HepG2 (cell line): ENCODE data around the gene DLX4. TPM values are rescaled to one million over a fixed set of nuclear protein-coding genes. Genes with fewer than 3 reads are reported as not detected.

Experiments
- ATAC-seq: fragments of 200-7000 bp; cut with Tn5 transposase; 3 replicates; pipeline ENCODE4 v1.9.1; 2020; ENCODE audit warnings: mild to moderate bottlenecking, moderate library complexity
- BruUV-seq: library from RNA; stranded (reverse); fragments of 400-500 nt; replicated peaks from 2 replicates; lab custom pipeline; 2021; lab: Mats Ljungman, UMichigan
- CTCF ChIA-PET: fragments of 300-600 bp; formaldehyde crosslinking; extraction: SDS; loops from one replicate; lab custom pipeline; 2021; ENCODE audit warnings: low total read pairs, inconsistent platforms, low intra/inter-chr PET ratio; lab: Yijun Ruan, JAX
- POLR2A ChIA-PET: fragments of 350-600 bp; sonication (Branson Sonifier 250); formaldehyde crosslinking; loops from one replicate; lab custom pipeline; 2020; ENCODE audit warnings: antibody characterized with exemption, inconsistent platforms; lab: Yijun Ruan, JAX
- DNase-seq: peaks from one replicate; pipeline ENCODE4 v3.0.0-alpha.2; 2015; ENCODE audit warnings: low spot score
- FAIRE-seq: peaks from 3 replicates; lab custom pipeline; 2011; peaks lifted over from hg19 to GRCh38; lab: Jason Lieb, UNC
- H2AFZ ChIP-seq: one replicate; pipeline ENCODE4 v1.6.1; 2011; ENCODE audit warnings: low read length, inconsistent platforms
- H3K27ac ChIP-seq: fragments of 300-600 bp; 3 replicates; pipeline ENCODE4 v1.8.0; 2011; ENCODE audit warnings: mixed run types, mild to moderate bottlenecking, mixed read lengths, low read length, inconsistent platforms; ENCODE audit not compliant: insufficient read depth; ENCODE audit errors: extremely low read length
- H3K27me3 ChIP-seq, 2 experiments: fragments of 200-600 bp in 1 of 2; 2 replicates in 1 of 2; 3 replicates in 1 of 2; pipeline versions ENCODE4 v1.6.0 to v1.8.0; 2011; ENCODE audit warnings: low read length in 2 of 2, mild to moderate bottlenecking in 2 of 2, moderate library complexity in 2 of 2, inconsistent platforms in 1 of 2; ENCODE audit not compliant: insufficient read depth in 2 of 2, control insufficient read depth in 1 of 2
- H3K36me3 ChIP-seq, 2 experiments: fragments of 200-600 bp in 1 of 2; replicated peaks in 1 of 2; 2 replicates in 1 of 2; 3 replicates in 1 of 2; pipeline versions ENCODE4 v1.5.1 to v1.8.0; 2011; ENCODE audit warnings: low read length in 2 of 2, inconsistent platforms in 1 of 2; ENCODE audit not compliant: insufficient read depth in 2 of 2, control insufficient read depth in 1 of 2
- H3K4me1 ChIP-seq: 2 replicates; pipeline ENCODE4 v1.5.1; 2012; ENCODE audit warnings: low read length, inconsistent platforms; ENCODE audit not compliant: insufficient read depth
- H3K4me2 ChIP-seq: 2 replicates; pipeline ENCODE4 v1.6.0; 2011; ENCODE audit warnings: low read depth, low read length, inconsistent platforms
- H3K4me3 ChIP-seq, 3 experiments: fragments of 200-600 bp in 1 of 3; sonication (generic), shearing (Covaris generic) in 1 of 3; replicated peaks in 1 of 3; 2 replicates each; pipeline ENCODE4 v1.5.1; 2011 to 2016; ENCODE audit warnings: low read length in 3 of 3, inconsistent platforms in 2 of 3, low read depth in 2 of 3, mild to moderate bottlenecking in 2 of 3, control low read depth in 1 of 3, mixed read lengths in 1 of 3; ENCODE audit not compliant: insufficient read depth in 1 of 3
- H3K79me2 ChIP-seq: one replicate; pipeline ENCODE4 v1.6.1; 2011; ENCODE audit warnings: low read length, inconsistent platforms; ENCODE audit not compliant: insufficient read depth
- H3K9ac ChIP-seq: 2 replicates; pipeline ENCODE4 v1.6.0; 2011; ENCODE audit warnings: mild to moderate bottlenecking, low read depth, low read length, inconsistent platforms; ENCODE audit not compliant: insufficient read depth
- H3K9me3 ChIP-seq: 2 replicates; pipeline ENCODE4 v1.5.1; 2012; ENCODE audit warnings: mild to moderate bottlenecking, low read length
- H4K20me1 ChIP-seq: 2 replicates; pipeline ENCODE4 v1.6.0; 2011; ENCODE audit warnings: inconsistent platforms, mild to moderate bottlenecking, low read length, moderate library complexity; ENCODE audit not compliant: insufficient read depth
- ATF7 ChIP-seq, 2 experiments: fragments of 450-650 bp in 1 of 2; sonication (generic) in 1 of 2; formaldehyde crosslinking in 1 of 2; IDR thresholded peaks; 2 replicates each; pipeline versions ENCODE4 v1.4.0 to v1.6.1; 2016 to 2020; ENCODE audit warnings: antibody characterized with exemption in 1 of 2, mild to moderate bottlenecking in 1 of 2, missing genetic modification reagents in 1 of 2
- KLF12 ChIP-seq: sonication (generic); formaldehyde crosslinking; IDR thresholded peaks from 2 replicates; pipeline ENCODE4 v1.4.0; 2020; ENCODE audit warnings: missing genetic modification reagents, borderline replicate concordance
- NRL ChIP-seq: sonication (generic); formaldehyde crosslinking; IDR thresholded peaks from 2 replicates; pipeline ENCODE4 v1.5.0; 2020; ENCODE audit warnings: missing genetic modification reagents, mild to moderate bottlenecking, moderate library complexity, borderline replicate concordance
- POLR2G ChIP-seq: fragments of 200-400 bp; formaldehyde crosslinking; IDR thresholded peaks from 2 replicates; pipeline ENCODE4 v1.6.1; 2018; ENCODE audit warnings: mild to moderate bottlenecking, low read depth, low read length, moderate library complexity
- SP4 ChIP-seq: sonication (generic); formaldehyde crosslinking; IDR thresholded peaks from 2 replicates; pipeline ENCODE4 v1.8.1; 2023; ENCODE audit warnings: mild to moderate bottlenecking, missing genetic modification reagents
- ZNF562 ChIP-seq: sonication (generic); formaldehyde crosslinking; IDR thresholded peaks from 2 replicates; pipeline ENCODE4 v1.8.0; 2022; ENCODE audit warnings: missing genetic modification reagents, borderline replicate concordance
- WGBS: methylation state at CpG from one replicate; pipeline ENCODE4 v1.1.6; 2017; ENCODE audit warnings: low lambda C conversion rate; 5-methylcytosine and 5-hydroxymethylcytosine counted together
- in situ Hi-C: cut with HindIII; loops from 2 replicates; pipeline ENCODE4 v1.10.0; 2017; ENCODE audit warnings: low pct_unique_long_range_greater_than_20kb; ENCODE audit not compliant: extremely low pct_ligation_motif_present
- intact Hi-C: fragments of 100-400 bp; cut with micrococcal nuclease; formaldehyde crosslinking; loops from one replicate; pipeline ENCODE4 v1.10.0; 2022; ENCODE audit not compliant: unreplicated experiment
- polyA plus RNA-seq, 8 experiments: library from polyadenylated mRNA; depleted of rRNA in 3 of 8; stranded (reverse) in 7 of 8; unstranded in 1 of 8; fragments of >200 nt; fragmentation: Illumina TruSeq in 4 of 8; extraction: Trizol in 4 of 8; gene quantifications; 2 replicates each; pipeline versions ENCODE4 v1.2.1 to v1.2.3, GENCODE V29; 2011 to 2016; ENCODE audit warnings: low read depth in 4 of 8, missing spikeins in 1 of 8, mixed read lengths in 1 of 8; ENCODE audit not compliant: insufficient read depth in 1 of 8
- total RNA-seq, 5 experiments: library from RNA; depleted of rRNA; stranded (reverse); fragments of >200 nt; fragmentation: Illumina TruSeq; extraction: Trizol; gene quantifications; 2 replicates each; pipeline ENCODE4 v1.2.3, GENCODE V29; 2016; ENCODE audit warnings: low read depth in 1 of 5
- TF ChIP-seq, protein P1 (sequence below): sonication (generic); formaldehyde crosslinking; IDR thresholded peaks from 2 replicates; pipeline ENCODE4 v1.4.0; 2020; ENCODE audit warnings: mild to moderate bottlenecking, missing genetic modification reagents

Gene DLX4
- total and polyA plus RNA-seq, 2 of the 13 experiments (the other 11 are each of a cell fraction or from before 2014, with no cell fraction given): 0.55 to 2.3 TPM

DNA sequence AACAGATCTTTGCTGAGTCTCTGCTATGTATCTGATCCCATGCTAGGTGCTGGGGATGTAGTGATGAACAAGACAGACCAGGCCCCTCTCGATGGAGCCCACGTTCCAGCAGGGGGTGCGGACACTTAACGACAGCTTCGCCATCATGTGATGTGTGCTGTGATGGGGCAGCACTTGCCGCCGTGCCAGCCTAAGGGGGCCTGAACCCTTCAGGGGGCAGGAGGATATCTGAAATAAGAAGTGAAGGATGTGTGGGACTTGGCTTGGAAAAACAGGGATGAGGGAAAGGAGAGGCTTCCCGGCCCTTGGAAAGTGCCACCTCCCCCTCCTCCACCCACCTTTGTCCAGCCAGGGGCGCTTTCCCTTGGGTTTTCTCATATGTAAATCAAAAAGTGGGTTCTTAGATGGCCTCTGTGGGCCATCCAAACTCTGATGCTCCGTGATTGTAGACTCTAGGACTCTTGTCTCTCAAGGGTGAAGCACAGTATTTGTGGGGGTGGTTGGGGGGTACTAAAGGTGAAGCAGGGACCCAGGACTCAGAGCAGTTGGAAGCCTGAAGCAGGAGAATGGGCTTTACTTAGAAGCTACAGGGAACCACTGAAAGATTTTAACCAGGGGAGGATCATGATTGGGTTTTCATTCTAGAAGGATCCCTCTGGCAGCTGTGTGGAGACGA lies 30.0 kb downstream of the DLX4 start:
- peak overlapping the region; percentile 78 for H3K4me2 ChIP-seq
- H3K36me3 ChIP-seq: no peaks in the 10 kb centered on the region
- no peak overlapping the region for H3K27ac ChIP-seq
- no peak for FAIRE-seq
- in situ Hi-C loops: loop anchor here (5.0 kb wide), 4 partner anchors 102 to 432 kb away; partner anchors contain the start of gene SLC35B1
- no peak for DNase-seq
- no peaks in the 10 kb centered on the region for H3K79me2 ChIP-seq
- H3K27me3 ChIP-seq: peaks cover 12 to 58% of the 10 kb centered on the region in 2 experiments
- H4K20me1 ChIP-seq: no peaks in the 10 kb centered on the region
- H2AFZ ChIP-seq: peak overlapping the region; percentile 72
- peaks cover 36% of the 10 kb centered on the region for H3K4me1 ChIP-seq
- TF ChIP-seq POLR2G (no peak), ZNF562 (CRISPR knock-in tag) (0 out of 2 replicates have a peak, but pooled peaks have one; percentile 32), SP4 (CRISPR knock-in tag) (0 out of 2 replicates have a peak, but pooled peaks have one; percentile 34), NRL (CRISPR knock-in tag) (0 out of 2 replicates have a peak, but pooled peaks have one; percentile 45)
- TF ChIP-seq, protein P1, sequence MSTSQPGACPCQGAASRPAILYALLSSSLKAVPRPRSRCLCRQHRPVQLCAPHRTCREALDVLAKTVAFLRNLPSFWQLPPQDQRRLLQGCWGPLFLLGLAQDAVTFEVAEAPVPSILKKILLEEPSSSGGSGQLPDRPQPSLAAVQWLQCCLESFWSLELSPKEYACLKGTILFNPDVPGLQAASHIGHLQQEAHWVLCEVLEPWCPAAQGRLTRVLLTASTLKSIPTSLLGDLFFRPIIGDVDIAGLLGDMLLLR (CRISPR knock-in tag): no peak
- POLR2A ChIA-PET: interaction anchor here (0.8 to 1.9 kb wide), 3 partner anchors 100 to 139 kb away, joined by 4 to 6 read pairs (median 5); no protein-coding TSS in a partner anchor
- no peaks in the 10 kb centered on the region for H3K9me3 ChIP-seq
- H3K4me3 ChIP-seq: peak overlapping the region in 1 of 3 experiments; percentile 38; a peak in 1 of 6 replicates
- H3K9ac ChIP-seq: peak overlapping the region; percentile 26; the same call in 1 of the 2 replicates
- WGBS: 44% methylated on average over 11 of the region's 11 CpGs
- ATAC-seq: no peak
- intact Hi-C loops: loop anchor here (1.0 to 5.0 kb wide), 5 partner anchors 47 to 432 kb away; partner anchors contain the start of gene SLC35B1
- no TSS peak for BruUV-seq
- CTCF ChIA-PET: interaction anchor here (0.7 to 7.9 kb wide), 7 partner anchors 45 to 430 kb away, joined by 4 to 284 read pairs (median 27); no protein-coding TSS in a partner anchor

DNA sequence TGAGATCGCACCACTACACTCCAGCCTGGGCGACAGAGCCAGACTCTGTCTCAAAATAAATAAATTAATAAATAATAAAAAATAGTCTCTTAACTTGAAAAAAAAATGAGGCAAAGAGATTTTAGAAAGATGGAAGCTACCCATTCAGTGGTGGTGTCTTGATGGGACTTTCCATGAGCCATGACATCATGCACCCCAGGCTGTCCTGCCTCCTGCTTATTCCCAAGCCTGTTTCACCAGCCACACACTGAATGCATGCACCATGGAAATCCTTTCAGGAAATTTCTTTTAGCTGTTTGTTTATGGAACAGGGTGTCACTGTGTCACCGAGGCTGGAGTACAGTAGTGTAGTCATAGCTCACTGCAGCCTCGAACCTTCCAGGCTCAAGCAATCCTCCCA lies 34.9 kb downstream of the DLX4 start:
- Histone ChIP-seq H3K4me2 (no peak overlapping the region), H3K36me3 (no peaks in the 10 kb centered on the region), H3K79me2 (no peaks in the 10 kb centered on the region), H3K4me1 (no peaks in the 10 kb centered on the region), H3K9me3 (no peaks in the 10 kb centered on the region), H4K20me1 (no peaks in the 10 kb centered on the region), H3K27me3 (peaks cover 0 to 22% of the 10 kb centered on the region in 2 experiments; a peak in 3 of 5 replicates), H3K4me3 (no peak overlapping the region), H3K9ac (no peak overlapping the region), H2AFZ (no peak overlapping the region), H3K27ac (no peak overlapping the region)
- 19% methylated on average over 4 of the region's 4 CpGs for WGBS
- CTCF ChIA-PET: no interaction called here
- intact Hi-C loops (no loop called here), in situ Hi-C loops (no loop called here)
- FAIRE-seq: no peak
- BruUV-seq: no TSS peak
- TF ChIP-seq ATF7 (IDR thresholded peaks at IDR 0.05) (peak; percentile 34; the same call in 1 of the 2 replicates), ATF7 (CRISPR knock-in tag; IDR thresholded peaks at IDR 0.05) (no peak), KLF12 (CRISPR knock-in tag) (no peak)
- TF ChIP-seq, all 625 proteins: peak for 1
- ATAC-seq (no peak), DNase-seq (no peak)
- POLR2A ChIA-PET: no interaction called here
